Neural crest cell (in vitro differentiated cells): ENCODE measurements around the gene FGFR4. TPM values are rescaled to one million over a fixed set of nuclear protein-coding genes. Genes with fewer than 3 reads are reported as not detected.

ENCODE experiments used
- DNase-seq: peaks from one replicate; pipeline ENCODE4 v3.0.0; 2021; ENCODE audit warnings: low read depth, mixed read lengths, low spot score
- H3K27ac Mint-ChIP-seq: one replicate; pipeline ENCODE4 v1.8.0; 2021; ENCODE audit warnings: mild to moderate bottlenecking, mixed read lengths; ENCODE audit not compliant: unreplicated experiment
- H3K27me3 Mint-ChIP-seq: 2 replicates; pipeline ENCODE4 v1.8.0; 2021; ENCODE audit warnings: low read depth, mild to moderate bottlenecking, mixed read lengths
- H3K36me3 Mint-ChIP-seq: 2 replicates; pipeline ENCODE4 v1.8.0; 2021; ENCODE audit warnings: low read depth, mild to moderate bottlenecking, mixed read lengths
- H3K4me1 Mint-ChIP-seq: 2 replicates; pipeline ENCODE4 v1.8.0; 2021; ENCODE audit warnings: mixed read lengths
- H3K4me3 Mint-ChIP-seq: one replicate; pipeline ENCODE4 v1.8.0; 2021; ENCODE audit warnings: mild to moderate bottlenecking, mixed read lengths
- H3K9me3 Mint-ChIP-seq: 2 replicates; pipeline ENCODE4 v1.8.0; 2021; ENCODE audit warnings: mixed read lengths
- CTCF ChIP-seq: fragments of 200-600 bp; sonication (generic); conservative IDR thresholded peaks from 2 replicates; pipeline ENCODE4 v1.5.0; 2021; ENCODE audit warnings: antibody characterized with exemption, mild to moderate bottlenecking
- long read RNA-seq: library from polyadenylated mRNA; unstranded; transcript quantifications from one replicate; pipeline ENCODE4 v2.0.0, GENCODE V29; 2020
- total RNA-seq: library from RNA; stranded (reverse); gene quantifications from 2 replicates; pipeline ENCODE4 v1.2.1, GENCODE V29; 2021

FGFR4 gene
- 5.4 and 7.1 TPM in 2 replicates for total RNA-seq
- long read RNA-seq: 0 reads

GRCh38 chr5:177086654-177087397 lies at the start of gene FGFR4:
Gene FGFR4, plus strand, starts transcription at chr5:177086915. Its CDS starts 2,688 bp downstream, at chr5:177089603.
- peak; percentile 52 for DNase-seq
- peak; percentile 77 for TF ChIP-seq CTCF
- Mint-ChIP-seq H3K36me3 (no peaks in the 10 kb centered on the region), H3K4me1 (peaks cover 24% of the 10 kb centered on the region), H3K4me3 (peak within 1 kb of the TSS; percentile 49), H3K27ac (no peak within 1 kb of the TSS), H3K27me3 (peaks cover 14% of the 10 kb centered on the region), H3K9me3 (no peaks in the 10 kb centered on the region)

- Mint-ChIP-seq H3K27me3 (no peaks in the 10 kb centered on the region), H3K27ac (no peak overlapping the region), H3K4me1 (peaks cover 9% of the 10 kb centered on the region), H3K4me3 (no peak overlapping the region), H3K36me3 (peaks cover 7% of the 10 kb centered on the region), H3K9me3 (no peaks in the 10 kb centered on the region)
- TF ChIP-seq CTCF: no peak
- DNase-seq: no peak
Observed at GRCh38 chr5:177036921-177037320, 49.8 kb upstream of the FGFR4 start.

- no peak for TF ChIP-seq CTCF
- Mint-ChIP-seq H3K36me3 (peaks cover 6% of the 10 kb centered on the region), H3K27me3 (no peaks in the 10 kb centered on the region), H3K27ac (peak overlapping the region; percentile 22), H3K4me3 (no peak overlapping the region), H3K4me1 (peaks cover 7% of the 10 kb centered on the region), H3K9me3 (no peaks in the 10 kb centered on the region)
- DNase-seq: no peak
Observed at GRCh38 chr5:177040814-177041420, 45.8 kb upstream of the FGFR4 start.

- Mint-ChIP-seq H3K27me3 (no peaks in the 10 kb centered on the region), H3K9me3 (no peaks in the 10 kb centered on the region), H3K27ac (no peak overlapping the region), H3K36me3 (peaks cover 3% of the 10 kb centered on the region), H3K4me1 (no peaks in the 10 kb centered on the region), H3K4me3 (no peak overlapping the region)
- TF ChIP-seq CTCF: no peak
- no peak for DNase-seq
Observed at GRCh38 chr5:177041936-177042335, 44.8 kb upstream of the FGFR4 start.

GRCh38 chr5:177043114-177043513 lies 43.6 kb upstream of the FGFR4 start:
- no peak for TF ChIP-seq CTCF
- no peak for DNase-seq
- Mint-ChIP-seq H3K27ac (no peak overlapping the region), H3K9me3 (no peaks in the 10 kb centered on the region), H3K36me3 (peaks cover 3% of the 10 kb centered on the region), H3K4me1 (no peaks in the 10 kb centered on the region), H3K27me3 (no peaks in the 10 kb centered on the region), H3K4me3 (no peak overlapping the region)
